ENCODE results near the gene EXOC8.

EXOC8 gene

GRCh38 chr1:231317306-231318014 is 20.2 kb downstream of the EXOC8 start:
- no peak for DNase-seq (ENCODE audit: low spot score)

- DNase-seq (ENCODE audit: low spot score): peak; percentile 16
Measured at GRCh38 chr1:231315887-231316286, 21.8 kb downstream of the EXOC8 start.

- DNase-seq (ENCODE audit: low spot score): no peak
Measured at GRCh38 chr1:231313661-231314060, 24.0 kb downstream of the EXOC8 start.

- no peak for DNase-seq (ENCODE audit: low spot score)
Measured at GRCh38 chr1:231312432-231312788, 25.2 kb downstream of the EXOC8 start.

GRCh38 chr1:231311720-231312431 is 25.8 kb downstream of the EXOC8 start:
- no peak for DNase-seq (ENCODE audit: low spot score)

GRCh38 chr1:231310391-231310934 is 27.2 kb downstream of the EXOC8 start:
- no peak for DNase-seq (ENCODE audit: low spot score)

GRCh38 chr1:231301990-231302389 is 35.7 kb downstream of the EXOC8 start:
- no peak for DNase-seq (ENCODE audit: low spot score)

GRCh38 chr1:231295938-231296337 is 41.7 kb downstream of the EXOC8 start:
- DNase-seq (ENCODE audit: low spot score): no peak

- no peak for DNase-seq (ENCODE audit: low spot score)
Measured at GRCh38 chr1:231286603-231287002, 51.0 kb downstream of the EXOC8 start.

GRCh38 chr1:231284441-231284840 is 53.2 kb downstream of the EXOC8 start:
- DNase-seq (ENCODE audit: low spot score): no peak
